ENCODE results near the gene ZNF541.
"Not testable (repeated sequence)": the region's sequence is repeated elsewhere in the genome, so short reads cannot be mapped to it uniquely, and the experiment has no call there.

DNA sequence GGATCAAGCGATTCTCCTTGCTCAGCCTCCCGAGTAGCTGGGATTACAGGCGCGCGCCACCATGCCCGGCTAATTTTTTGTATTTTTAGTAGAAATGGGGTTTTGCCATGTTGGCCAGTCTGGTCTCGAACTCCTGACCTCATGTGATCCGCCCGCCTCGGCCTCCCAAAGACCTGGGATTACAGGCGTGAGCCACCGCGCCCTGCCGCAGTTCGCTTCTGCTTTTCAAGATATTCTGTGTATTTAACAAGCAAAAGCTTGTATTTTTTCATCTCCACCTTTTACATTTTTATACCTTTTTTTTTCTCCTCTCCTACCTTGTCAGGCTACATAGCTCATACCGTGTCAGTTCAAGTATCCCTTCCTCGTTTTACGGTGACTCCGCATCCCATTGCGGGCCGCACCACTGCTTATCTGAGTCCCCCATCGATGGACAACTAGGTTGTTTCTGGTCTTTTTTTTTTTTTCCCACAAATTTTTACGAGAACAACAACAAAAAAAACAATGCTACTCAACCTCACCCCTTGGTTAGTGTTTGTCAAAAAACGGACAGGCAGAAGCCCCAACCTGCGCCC lies 26.8 kb upstream of the ZNF541 start:
- not testable (repeated sequence) for TF ChIP-seq GATA3 (IDR thresholded peaks at IDR 0.05; ENCODE audit: low read depth, low read length)
- TF ChIP-seq GATA2 (IDR thresholded peaks at IDR 0.05; ENCODE audit: low read depth, low read length): peak; percentile 88

Measured in SH-SY5Y (cell line).